ENCODE measurements around the gene PNMT. TPM values are rescaled to one million over a fixed set of nuclear protein-coding genes. Genes with fewer than 3 reads are reported as not detected.

Gene PNMT
- total RNA-seq, 2 experiments from 2014 or later: not detected

DNA sequence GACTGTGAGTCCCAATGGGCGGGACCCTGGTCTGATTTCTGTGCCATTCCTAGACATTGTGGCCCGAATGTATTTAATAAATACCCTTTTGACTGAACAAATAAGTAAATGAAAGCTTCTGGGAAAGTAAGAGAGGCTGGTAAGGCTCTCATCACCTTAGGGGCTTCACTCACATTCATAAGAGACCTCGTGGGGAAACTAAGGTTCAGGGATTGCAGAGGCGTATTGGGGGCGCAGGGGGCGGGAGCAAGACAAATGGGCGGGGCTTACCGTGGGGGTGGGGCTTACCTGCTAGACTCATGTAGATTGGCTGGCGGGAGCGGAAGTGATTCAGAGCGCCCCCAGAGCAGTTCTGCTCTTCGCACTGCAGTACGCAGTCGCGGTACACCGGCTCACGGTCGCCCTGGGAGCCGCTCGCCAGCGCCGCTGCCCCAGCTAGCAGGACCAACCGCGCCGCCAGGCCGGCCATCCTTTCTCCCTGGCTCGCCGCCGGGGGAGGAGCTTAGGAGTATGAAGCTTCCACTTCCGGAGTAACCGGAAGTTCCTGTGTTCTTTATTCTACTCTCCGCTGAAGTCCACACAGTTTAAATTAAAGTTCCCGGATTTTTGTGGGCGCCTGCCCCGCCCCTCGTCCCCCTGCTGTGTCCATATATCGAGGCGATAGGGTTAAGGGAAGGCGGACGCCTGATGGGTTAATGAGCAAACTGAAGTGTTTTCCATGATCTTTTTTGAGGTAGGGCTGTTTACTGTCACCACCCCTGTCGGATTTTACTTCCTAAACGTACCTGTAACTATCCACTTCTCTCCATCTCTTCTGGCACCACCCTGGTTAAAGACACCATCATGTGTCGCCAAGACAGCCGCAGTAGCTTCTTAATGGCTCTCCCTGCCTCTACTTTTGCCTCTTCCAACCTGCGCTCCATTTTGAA, 19.6 kb downstream of the PNMT start, which contains the start of gene PGAP3:
TSS of gene PGAP3 (minus strand) at position 512 of the 929 bp plus-strand sequence. CDS start at position 469, 43 bp downstream.
- peak; percentile 96 for DNase-seq (ENCODE audit: low spot score)
- BruUV-seq (replicated peaks): no TSS peak
- Histone ChIP-seq H3K4me2 (ENCODE audit: low read length) (peak within 1 kb of the TSS; percentile 99), H3K79me2 (ENCODE audit: insufficient read depth, low read depth, low read length) (0 out of 2 replicates have a peak, but pooled peaks cover 10% of the 10 kb centered on the region), H3K36me3 (ENCODE audit: insufficient read depth, low read length) (no peaks in the 10 kb centered on the region), H3K27ac (ENCODE audit: low read depth, low read length, poor library complexity, severe bottlenecking) (peak within 1 kb of the TSS; percentile 91), H3K9me3 (ENCODE audit: low read length) (no peaks in the 10 kb centered on the region), H2AFZ (ENCODE audit: low read length) (peak within 1 kb of the TSS; percentile 83), H3K4me3 (ENCODE audit: low read depth, low read length, poor library complexity, severe bottlenecking) (peak within 1 kb of the TSS; percentile 89), H4K20me1 (ENCODE audit: insufficient read depth, low read length) (no peaks in the 10 kb centered on the region), H3K9me2 (ENCODE audit: insufficient read depth, low read length) (no peaks in the 10 kb centered on the region), H3K4me1 (ENCODE audit: insufficient read depth, low read length, poor library complexity, severe bottlenecking) (peaks cover 17% of the 10 kb centered on the region)
- ChIA-PET POLR2A (interaction anchor here (0.6 to 1.3 kb wide), 7 partner anchors 13 to 285 kb away, joined by 3 to 5 read pairs (median 3); partner anchors contain the start of gene STARD3), CTCF (ENCODE audit: unreplicated experiment) (interaction anchor here (1.0 kb wide), 2 partner anchors 17 to 33 kb away, joined by 4 to 5 read pairs; no protein-coding TSS in a partner anchor)
- TF ChIP-seq, protein P1, sequence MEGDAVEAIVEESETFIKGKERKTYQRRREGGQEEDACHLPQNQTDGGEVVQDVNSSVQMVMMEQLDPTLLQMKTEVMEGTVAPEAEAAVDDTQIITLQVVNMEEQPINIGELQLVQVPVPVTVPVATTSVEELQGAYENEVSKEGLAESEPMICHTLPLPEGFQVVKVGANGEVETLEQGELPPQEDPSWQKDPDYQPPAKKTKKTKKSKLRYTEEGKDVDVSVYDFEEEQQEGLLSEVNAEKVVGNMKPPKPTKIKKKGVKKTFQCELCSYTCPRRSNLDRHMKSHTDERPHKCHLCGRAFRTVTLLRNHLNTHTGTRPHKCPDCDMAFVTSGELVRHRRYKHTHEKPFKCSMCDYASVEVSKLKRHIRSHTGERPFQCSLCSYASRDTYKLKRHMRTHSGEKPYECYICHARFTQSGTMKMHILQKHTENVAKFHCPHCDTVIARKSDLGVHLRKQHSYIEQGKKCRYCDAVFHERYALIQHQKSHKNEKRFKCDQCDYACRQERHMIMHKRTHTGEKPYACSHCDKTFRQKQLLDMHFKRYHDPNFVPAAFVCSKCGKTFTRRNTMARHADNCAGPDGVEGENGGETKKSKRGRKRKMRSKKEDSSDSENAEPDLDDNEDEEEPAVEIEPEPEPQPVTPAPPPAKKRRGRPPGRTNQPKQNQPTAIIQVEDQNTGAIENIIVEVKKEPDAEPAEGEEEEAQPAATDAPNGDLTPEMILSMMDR (conservative IDR thresholded peaks at IDR 0.05; ENCODE audit: low read length): peak; percentile 32; the same call in 1 of the 2 replicates
- no peak for TF ChIP-seq EZH2phosphoT487 (IDR thresholded peaks at IDR 0.05; ENCODE audit: borderline replicate concordance, low read depth, low read length)
- intact Hi-C loops (cut with micrococcal nuclease; ENCODE audit: unreplicated experiment): loop anchor here (5.0 kb wide), 1 partner anchor 64 kb away; no protein-coding TSS in a partner anchor

GRCh38 chr17:39688475-39688835, 20.2 kb downstream of the PNMT start:
- Histone ChIP-seq H3K79me2 (ENCODE audit: insufficient read depth, low read depth, low read length) (0 out of 2 replicates have a peak, but pooled peaks cover 10% of the 10 kb centered on the region), H3K27ac (ENCODE audit: low read depth, low read length, poor library complexity, severe bottlenecking) (peak overlapping the region; percentile 91), H3K4me2 (ENCODE audit: low read length) (peak overlapping the region; percentile 99), H3K36me3 (ENCODE audit: insufficient read depth, low read length) (no peaks in the 10 kb centered on the region), H4K20me1 (ENCODE audit: insufficient read depth, low read length) (no peaks in the 10 kb centered on the region), H3K4me1 (ENCODE audit: insufficient read depth, low read length, poor library complexity, severe bottlenecking) (peaks cover 17% of the 10 kb centered on the region), H3K9me2 (ENCODE audit: insufficient read depth, low read length) (no peaks in the 10 kb centered on the region), H3K4me3 (ENCODE audit: low read depth, low read length, poor library complexity, severe bottlenecking) (peak overlapping the region; percentile 89), H3K9me3 (ENCODE audit: low read length) (no peaks in the 10 kb centered on the region), H2AFZ (ENCODE audit: low read length) (peak overlapping the region; percentile 83)
- ChIA-PET POLR2A (interaction anchor here (0.6 to 1.3 kb wide), 5 partner anchors 13 to 178 kb away, joined by 3 to 5 read pairs (median 3); partner anchors contain the start of gene STARD3), CTCF (ENCODE audit: unreplicated experiment) (interaction anchor here (1.0 kb wide), 2 partner anchors 17 to 34 kb away, joined by 4 to 5 read pairs; no protein-coding TSS in a partner anchor)
- TF ChIP-seq, protein P1 (conservative IDR thresholded peaks at IDR 0.05; ENCODE audit: low read length): no peak
- TF ChIP-seq EZH2phosphoT487 (IDR thresholded peaks at IDR 0.05; ENCODE audit: borderline replicate concordance, low read depth, low read length): no peak
- intact Hi-C loops (cut with micrococcal nuclease; ENCODE audit: unreplicated experiment): loop anchor here (5.0 kb wide), 1 partner anchor 64 kb away; no protein-coding TSS in a partner anchor
- BruUV-seq (replicated peaks): TSS peak; percentile 97
- no peak for DNase-seq (ENCODE audit: low spot score)
